Measurements from ENCODE around the gene ZNF358. TPM values are rescaled to one million over a fixed set of nuclear protein-coding genes. Genes with fewer than 3 reads are reported as not detected.

ZNF358 gene
- total and polyA plus RNA-seq, 2 of the 13 experiments (the other 11 are each of a cell fraction or from before 2014, with no cell fraction given) = 9.1 to 37.0 TPM

DNA sequence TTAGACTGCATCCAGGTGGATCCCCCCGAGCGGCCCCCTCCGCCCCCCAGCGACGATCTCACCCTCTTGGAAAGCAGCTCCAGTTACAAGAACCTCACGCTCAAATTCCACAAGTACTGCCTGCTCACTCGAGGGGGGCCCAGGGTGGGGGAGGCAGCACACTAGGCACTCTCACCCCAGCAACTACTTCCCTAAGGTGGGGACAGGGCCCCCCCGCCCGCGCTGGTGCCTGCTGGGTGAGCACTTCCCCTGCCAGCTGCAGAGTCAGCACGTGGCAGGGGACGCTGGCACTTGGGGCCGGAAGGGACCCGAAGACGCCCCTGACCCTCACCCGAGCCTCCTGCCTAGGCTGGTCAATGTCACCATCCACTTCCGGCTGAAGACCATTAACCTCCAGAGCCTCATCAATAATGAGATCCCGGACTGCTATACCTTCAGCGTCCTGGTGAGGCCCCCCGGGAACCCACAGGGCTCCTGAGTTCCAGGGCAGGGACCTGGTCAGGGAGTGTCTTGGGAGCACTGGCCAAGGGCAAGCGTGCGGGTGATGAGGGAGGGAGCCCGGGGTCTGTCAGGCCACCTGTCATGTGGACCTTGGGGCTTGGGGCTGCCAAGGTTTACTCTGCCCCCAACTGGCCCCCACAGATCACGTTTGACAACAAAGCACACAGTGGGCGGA lies 11.8 kb downstream of the ZNF358 start (continued):
- TF ChIP-seq, protein P1, sequence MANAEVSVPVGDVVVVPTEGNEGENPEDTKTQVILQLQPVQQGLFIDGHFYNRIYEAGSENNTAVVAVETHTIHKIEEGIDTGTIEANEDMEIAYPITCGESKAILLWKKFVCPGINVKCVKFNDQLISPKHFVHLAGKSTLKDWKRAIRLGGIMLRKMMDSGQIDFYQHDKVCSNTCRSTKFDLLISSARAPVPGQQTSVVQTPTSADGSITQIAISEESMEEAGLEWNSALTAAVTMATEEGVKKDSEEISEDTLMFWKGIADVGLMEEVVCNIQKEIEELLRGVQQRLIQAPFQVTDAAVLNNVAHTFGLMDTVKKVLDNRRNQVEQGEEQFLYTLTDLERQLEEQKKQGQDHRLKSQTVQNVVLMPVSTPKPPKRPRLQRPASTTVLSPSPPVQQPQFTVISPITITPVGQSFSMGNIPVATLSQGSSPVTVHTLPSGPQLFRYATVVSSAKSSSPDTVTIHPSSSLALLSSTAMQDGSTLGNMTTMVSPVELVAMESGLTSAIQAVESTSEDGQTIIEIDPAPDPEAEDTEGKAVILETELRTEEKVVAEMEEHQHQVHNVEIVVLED (CRISPR knock-in tag; IDR thresholded peaks at IDR 0.05; ENCODE audit: borderline replicate concordance) = no peak
- TF ChIP-seq, protein P2, sequence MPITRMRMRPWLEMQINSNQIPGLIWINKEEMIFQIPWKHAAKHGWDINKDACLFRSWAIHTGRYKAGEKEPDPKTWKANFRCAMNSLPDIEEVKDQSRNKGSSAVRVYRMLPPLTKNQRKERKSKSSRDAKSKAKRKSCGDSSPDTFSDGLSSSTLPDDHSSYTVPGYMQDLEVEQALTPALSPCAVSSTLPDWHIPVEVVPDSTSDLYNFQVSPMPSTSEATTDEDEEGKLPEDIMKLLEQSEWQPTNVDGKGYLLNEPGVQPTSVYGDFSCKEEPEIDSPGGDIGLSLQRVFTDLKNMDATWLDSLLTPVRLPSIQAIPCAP (CRISPR knock-in tag; IDR thresholded peaks at IDR 0.05; ENCODE audit: low read depth) = no peak
- no peak for TF ChIP-seq TAF15 (IDR thresholded peaks at IDR 0.05; ENCODE audit: low read depth, low read length, poor library complexity, severe bottlenecking)
- TF ChIP-seq, protein P3, sequence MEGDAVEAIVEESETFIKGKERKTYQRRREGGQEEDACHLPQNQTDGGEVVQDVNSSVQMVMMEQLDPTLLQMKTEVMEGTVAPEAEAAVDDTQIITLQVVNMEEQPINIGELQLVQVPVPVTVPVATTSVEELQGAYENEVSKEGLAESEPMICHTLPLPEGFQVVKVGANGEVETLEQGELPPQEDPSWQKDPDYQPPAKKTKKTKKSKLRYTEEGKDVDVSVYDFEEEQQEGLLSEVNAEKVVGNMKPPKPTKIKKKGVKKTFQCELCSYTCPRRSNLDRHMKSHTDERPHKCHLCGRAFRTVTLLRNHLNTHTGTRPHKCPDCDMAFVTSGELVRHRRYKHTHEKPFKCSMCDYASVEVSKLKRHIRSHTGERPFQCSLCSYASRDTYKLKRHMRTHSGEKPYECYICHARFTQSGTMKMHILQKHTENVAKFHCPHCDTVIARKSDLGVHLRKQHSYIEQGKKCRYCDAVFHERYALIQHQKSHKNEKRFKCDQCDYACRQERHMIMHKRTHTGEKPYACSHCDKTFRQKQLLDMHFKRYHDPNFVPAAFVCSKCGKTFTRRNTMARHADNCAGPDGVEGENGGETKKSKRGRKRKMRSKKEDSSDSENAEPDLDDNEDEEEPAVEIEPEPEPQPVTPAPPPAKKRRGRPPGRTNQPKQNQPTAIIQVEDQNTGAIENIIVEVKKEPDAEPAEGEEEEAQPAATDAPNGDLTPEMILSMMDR (CRISPR knock-in tag; IDR thresholded peaks at IDR 0.05) = no peak
- no peak for TF ChIP-seq SMAD3 (CRISPR knock-in tag; IDR thresholded peaks at IDR 0.05)
- no peak for TF ChIP-seq AFF4 (CRISPR knock-in tag; IDR thresholded peaks at IDR 0.05)
- no peak for TF ChIP-seq ZNF407 (CRISPR knock-in tag; IDR thresholded peaks at IDR 0.05; ENCODE audit: not compliant biosample characterization)
- TF ChIP-seq ZNF878 (CRISPR knock-in tag; IDR thresholded peaks at IDR 0.05) = no peak
- no peak for TF ChIP-seq SMYD3 (CRISPR knock-in tag; IDR thresholded peaks at IDR 0.05)
- no peak for TF ChIP-seq ZNF564 (CRISPR knock-in tag; IDR thresholded peaks at IDR 0.05)
- no peak for TF ChIP-seq ZNF781 (CRISPR knock-in tag; IDR thresholded peaks at IDR 0.05; ENCODE audit: borderline replicate concordance, not compliant biosample characterization)

Measured in HepG2 (cell line).